GM12801 (cell line): ENCODE results near the gene RNPEP.

Source experiments
- TF ChIP-seq, protein P1 (sequence below): IDR thresholded peaks from one replicate; pipeline ENCODE4 v1.5.1; 2011; ENCODE audit warnings: control low read depth; ENCODE audit not compliant: insufficient read length; ENCODE audit errors: extremely low read depth

RNPEP gene

DNA sequence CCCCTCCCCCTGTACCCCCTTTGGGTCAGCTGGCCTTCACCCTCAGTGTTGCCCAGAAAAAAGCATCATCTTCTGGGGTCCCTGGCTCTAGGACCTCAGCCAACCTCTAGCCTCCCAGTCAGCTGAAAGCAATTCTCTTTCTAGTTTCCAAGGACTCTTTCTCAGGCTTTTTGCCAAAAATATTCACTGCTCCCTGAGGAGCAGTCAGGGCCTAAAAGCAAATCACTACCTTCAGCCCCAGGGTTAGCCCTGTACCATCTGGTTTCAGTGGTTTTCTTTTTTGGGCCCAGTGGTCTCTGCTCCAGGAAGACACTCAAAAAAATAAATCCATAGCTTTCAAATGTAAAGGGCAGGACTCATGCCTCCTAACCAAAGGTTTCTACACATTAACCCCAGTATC is 33.0 kb upstream of the RNPEP start:
- TF ChIP-seq, protein P1, sequence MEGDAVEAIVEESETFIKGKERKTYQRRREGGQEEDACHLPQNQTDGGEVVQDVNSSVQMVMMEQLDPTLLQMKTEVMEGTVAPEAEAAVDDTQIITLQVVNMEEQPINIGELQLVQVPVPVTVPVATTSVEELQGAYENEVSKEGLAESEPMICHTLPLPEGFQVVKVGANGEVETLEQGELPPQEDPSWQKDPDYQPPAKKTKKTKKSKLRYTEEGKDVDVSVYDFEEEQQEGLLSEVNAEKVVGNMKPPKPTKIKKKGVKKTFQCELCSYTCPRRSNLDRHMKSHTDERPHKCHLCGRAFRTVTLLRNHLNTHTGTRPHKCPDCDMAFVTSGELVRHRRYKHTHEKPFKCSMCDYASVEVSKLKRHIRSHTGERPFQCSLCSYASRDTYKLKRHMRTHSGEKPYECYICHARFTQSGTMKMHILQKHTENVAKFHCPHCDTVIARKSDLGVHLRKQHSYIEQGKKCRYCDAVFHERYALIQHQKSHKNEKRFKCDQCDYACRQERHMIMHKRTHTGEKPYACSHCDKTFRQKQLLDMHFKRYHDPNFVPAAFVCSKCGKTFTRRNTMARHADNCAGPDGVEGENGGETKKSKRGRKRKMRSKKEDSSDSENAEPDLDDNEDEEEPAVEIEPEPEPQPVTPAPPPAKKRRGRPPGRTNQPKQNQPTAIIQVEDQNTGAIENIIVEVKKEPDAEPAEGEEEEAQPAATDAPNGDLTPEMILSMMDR: no peak

DNA sequence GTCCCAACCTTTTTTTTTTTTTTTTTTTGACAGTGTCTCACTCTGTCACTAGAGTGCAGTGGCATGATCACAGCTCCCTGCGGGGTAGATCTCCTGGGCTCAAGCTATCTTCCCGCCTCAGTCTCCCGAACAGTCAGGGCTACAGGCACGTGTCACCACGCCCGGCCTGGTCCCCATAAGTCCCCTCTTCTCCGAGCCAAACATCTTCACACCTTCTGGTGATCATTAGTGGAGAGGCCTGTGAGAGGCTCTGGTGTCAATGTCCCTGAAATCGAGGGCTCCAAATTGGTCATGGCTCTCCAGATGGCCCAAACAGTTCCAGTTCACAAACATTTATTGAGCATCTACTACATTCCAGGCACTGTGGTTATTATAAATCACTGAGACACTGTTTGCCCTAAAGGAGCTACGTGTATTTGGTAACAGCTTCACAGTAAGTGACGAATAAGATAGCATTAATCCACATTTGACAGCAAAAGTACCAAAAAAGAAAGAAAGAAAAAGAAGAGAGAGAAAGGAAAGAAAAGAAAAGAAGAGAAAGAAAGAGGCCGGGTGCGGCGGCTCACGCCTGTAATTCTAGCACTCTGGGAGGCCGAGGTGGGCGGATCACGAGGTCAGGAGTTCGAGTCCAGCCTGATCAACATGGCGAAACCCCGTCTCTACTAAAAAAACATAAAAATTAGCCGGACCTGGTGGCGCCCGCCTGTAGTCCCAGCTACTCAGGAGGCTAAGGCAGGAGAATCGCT is 28.0 kb upstream of the RNPEP start:
- TF ChIP-seq, protein P1: no peak

DNA sequence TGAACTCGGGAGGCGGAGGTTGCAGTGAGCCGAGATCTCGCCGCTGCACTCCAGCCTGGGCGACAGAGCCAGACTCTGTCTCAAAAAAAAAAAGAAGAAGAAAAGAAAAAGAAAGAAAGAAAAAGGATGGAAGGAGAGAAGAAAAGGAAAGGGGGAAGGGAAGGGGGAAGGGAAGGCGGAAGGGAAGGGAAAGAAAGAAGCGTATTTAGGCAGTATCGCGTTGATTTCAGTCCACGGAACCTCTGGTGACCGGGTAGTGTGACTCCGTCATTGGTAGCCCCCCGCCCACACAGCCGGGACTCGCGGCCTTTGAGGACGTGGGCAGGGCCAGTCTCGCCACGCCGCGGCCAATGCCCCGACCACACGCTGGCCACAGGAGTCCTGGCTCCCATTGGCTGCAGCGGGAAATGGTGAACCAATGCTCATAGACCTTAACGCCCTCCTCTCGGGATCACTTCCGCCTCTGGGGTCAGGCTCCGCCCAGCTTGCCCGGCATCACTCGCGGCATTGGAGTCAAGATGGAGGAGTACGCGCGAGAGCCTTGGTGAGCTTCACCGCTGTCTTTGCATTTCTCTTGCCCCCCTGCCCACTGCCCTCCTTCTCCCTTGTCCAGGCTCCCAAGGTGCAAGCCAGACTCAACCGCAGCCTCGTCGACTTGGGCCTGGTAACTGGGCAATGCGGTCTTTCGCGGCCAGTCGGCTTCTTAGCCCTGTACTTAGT is 27.3 kb upstream of the RNPEP start, which contains the start of gene TIMM17A:
Gene TIMM17A, plus strand, starts transcription at position 495 of the 720 bp plus-strand sequence. Its CDS starts 24 bp downstream, at position 519.
- TF ChIP-seq, protein P1: no peak

DNA sequence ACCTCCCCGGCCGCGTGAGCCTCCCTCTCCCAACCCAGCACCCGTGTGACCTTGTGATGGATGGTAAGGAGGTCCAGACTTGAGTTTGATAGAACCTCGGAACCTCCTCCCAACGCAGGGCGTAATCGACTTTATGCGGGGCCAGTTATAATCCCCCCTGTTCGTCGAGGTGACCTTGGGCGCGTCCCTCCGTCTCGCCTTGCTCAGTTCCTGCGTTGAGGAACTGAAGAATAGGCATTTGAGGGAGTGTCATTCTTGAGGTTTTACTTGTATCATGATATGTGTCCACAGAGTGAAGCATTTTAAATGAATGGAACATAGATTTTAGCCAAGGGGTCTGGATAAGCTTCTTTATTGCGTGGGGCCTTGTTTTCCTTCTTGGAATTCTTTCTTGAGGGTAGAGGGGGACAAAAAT is 26.7 kb upstream of the RNPEP start:
- TF ChIP-seq, protein P1: no peak

DNA sequence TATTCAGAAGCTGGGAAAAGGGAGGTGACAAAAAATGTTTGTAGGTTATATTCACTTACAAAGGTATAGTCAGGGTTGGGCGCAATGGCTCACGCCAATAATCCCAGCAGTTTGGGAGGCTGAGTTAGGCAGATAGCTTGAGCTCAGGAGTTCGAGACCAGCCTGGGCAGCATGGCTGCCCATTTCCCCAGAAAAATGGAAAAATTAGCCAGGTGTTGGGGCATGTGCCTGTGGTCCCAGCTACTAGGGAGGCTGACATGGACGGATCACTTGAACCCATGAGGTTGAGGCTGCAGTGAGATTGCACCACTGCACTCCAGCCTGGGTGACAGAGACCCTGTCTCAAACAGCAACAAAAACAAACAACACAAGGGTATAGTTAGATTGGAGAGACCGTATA is 24.1 kb upstream of the RNPEP start:
- TF ChIP-seq, protein P1: no peak

DNA sequence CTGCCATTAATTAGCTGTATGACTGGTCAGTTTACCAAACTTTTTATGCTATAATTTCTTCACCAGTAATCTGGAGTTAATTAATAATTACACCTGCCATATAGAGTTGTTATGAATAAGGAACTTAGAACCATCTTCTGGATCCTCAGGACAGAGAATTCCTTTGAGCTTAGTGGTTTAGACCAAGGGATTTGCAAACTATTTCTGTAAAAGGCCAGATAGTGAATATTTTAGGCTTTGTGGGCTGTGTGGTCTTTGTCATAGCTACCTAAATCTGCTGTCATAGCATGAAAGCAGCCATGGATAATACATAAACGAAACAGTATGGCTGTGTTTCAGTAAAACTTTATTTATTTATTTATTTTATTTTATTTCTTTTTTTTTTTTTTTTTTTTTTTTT is 18.2 kb upstream of the RNPEP start:
- TF ChIP-seq, protein P1: no peak

DNA sequence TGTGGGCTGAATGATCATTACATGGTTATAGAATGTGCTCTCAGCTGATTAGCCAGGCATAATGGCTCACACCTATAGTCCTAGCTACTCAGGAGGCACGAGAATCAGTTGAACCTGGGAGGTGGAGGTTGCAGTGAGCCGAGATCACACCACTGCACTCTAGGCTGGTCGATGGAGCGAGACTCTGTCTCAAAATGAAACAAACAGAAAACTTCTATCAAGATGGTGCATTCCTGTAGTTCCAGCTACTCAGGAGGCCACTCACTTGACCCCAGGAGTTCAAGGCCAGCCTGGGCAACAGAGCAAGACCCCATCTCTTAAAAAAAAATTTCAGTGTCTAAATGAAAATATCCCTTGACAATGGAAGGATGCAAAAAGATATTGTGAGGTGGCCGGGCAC is 16.3 kb upstream of the RNPEP start:
- TF ChIP-seq, protein P1: no peak
